PC-3 (cell line): ENCODE results near the gene SLC22A14. TPM values are rescaled to one million over a fixed set of nuclear protein-coding genes. Genes with fewer than 3 reads are reported as not detected.
"Not testable (repeated sequence)": the region's sequence is repeated elsewhere in the genome, so short reads cannot be mapped to it uniquely, and the experiment has no call there.

ENCODE experiments used
- ATAC-seq: fragments of 200-7000 bp; cut with Tn5 transposase; 2 replicates; pipeline ENCODE4 v1.9.1; 2020; ENCODE audit warnings: mild to moderate bottlenecking, moderate library complexity
- BruUV-seq: library from RNA; stranded (reverse); fragments of 400-500 nt; replicated peaks from 2 replicates; lab custom pipeline; 2021; lab: Mats Ljungman, UMichigan
- CTCF ChIA-PET: fragments of 300-600 bp; sonication (Branson Sonifier 250); formaldehyde crosslinking; loops from one replicate; lab custom pipeline; 2022; ENCODE audit warnings: antibody characterized with exemption; lab: Charles Lee
- POLR2A ChIA-PET: fragments of 300-600 bp; sonication (Branson Sonifier 250); formaldehyde crosslinking; loops from one replicate; lab custom pipeline; 2022; ENCODE audit warnings: antibody characterized with exemption; ENCODE audit not compliant: unreplicated experiment; lab: Charles Lee
- DNase-seq: peaks from one replicate; pipeline ENCODE4 v3.0.0-alpha.2; 2015
- H2AFZ ChIP-seq: fragments of 300-600 bp; sonication (generic); 2 replicates; pipeline ENCODE4 v1.6.0; 2016; ENCODE audit warnings: antibody characterized with exemption, low read length
- H3F3A ChIP-seq: fragments of 300-600 bp; sonication (generic); one replicate; pipeline ENCODE4 v1.6.0; 2017; ENCODE audit warnings: antibody characterized with exemption, low read length, control low read depth, mild to moderate bottlenecking; ENCODE audit not compliant: unreplicated experiment
- H3K27ac ChIP-seq: fragments of 300-600 bp; sonication (generic); 2 replicates; pipeline ENCODE4 v1.5.1; 2016; ENCODE audit warnings: mild to moderate bottlenecking, low read length
- H3K27me3 ChIP-seq: fragments of 300-600 bp; sonication (generic); 2 replicates; pipeline ENCODE4 v1.6.1; 2016; ENCODE audit warnings: low read length, mixed read lengths
- H3K36me3 ChIP-seq: fragments of 300-600 bp; sonication (generic); 2 replicates; pipeline ENCODE4 v1.6.1; 2016; ENCODE audit warnings: low read depth, mixed run types, low read length, mixed read lengths
- H3K4me1 ChIP-seq: fragments of 300-600 bp; sonication (generic); 2 replicates; pipeline ENCODE4 v1.5.1; 2016; ENCODE audit warnings: low read length; ENCODE audit not compliant: insufficient read depth
- H3K4me2 ChIP-seq: fragments of 300-600 bp; sonication (generic); 2 replicates; pipeline ENCODE4 v1.6.0; 2016; ENCODE audit warnings: low read length
- H3K4me3 ChIP-seq: fragments of 300-600 bp; sonication (generic); 2 replicates; pipeline ENCODE4 v1.5.1; 2016; ENCODE audit warnings: mild to moderate bottlenecking, low read length, mixed read lengths
- H3K79me2 ChIP-seq: fragments of 300-600 bp; sonication (generic); 2 replicates; pipeline ENCODE4 v1.6.1; 2017; ENCODE audit warnings: low read length, mixed read lengths
- H3K9ac ChIP-seq: fragments of 300-600 bp; sonication (generic); 2 replicates; pipeline ENCODE4 v1.6.0; 2016; ENCODE audit warnings: mild to moderate bottlenecking, low read length
- H3K9me2 ChIP-seq: fragments of 300-600 bp; sonication (generic); replicated peaks from 2 replicates; pipeline ENCODE4 v1.6.1; 2016; ENCODE audit warnings: mixed run types, low read length, mixed read lengths
- H3K9me3 ChIP-seq: fragments of 300-600 bp; sonication (generic); 2 replicates; pipeline ENCODE4 v1.6.1; 2016; ENCODE audit warnings: low read length, mixed read lengths
- H4K20me1 ChIP-seq: fragments of 300-600 bp; sonication (generic); 2 replicates; pipeline ENCODE4 v1.6.1; 2016; ENCODE audit warnings: low read length, mixed read lengths
- CTCF ChIP-seq: fragments of 300-600 bp; sonication (generic); conservative IDR thresholded peaks from 2 replicates; pipeline ENCODE4 v1.5.1; 2017; ENCODE audit warnings: antibody characterized with exemption, low read depth, mild to moderate bottlenecking, low read length
- EZH2 ChIP-seq: fragments of 300-600 bp; sonication (generic); IDR thresholded peaks from one replicate; pipeline ENCODE4 v1.6.1; 2017; ENCODE audit warnings: antibody characterized with exemption, mild to moderate bottlenecking, low read length; ENCODE audit not compliant: unreplicated experiment
- EZH2phosphoT487 ChIP-seq: fragments of 300-600 bp; sonication (generic); IDR thresholded peaks from 2 replicates; pipeline ENCODE4 v1.6.1; 2018; ENCODE audit warnings: mild to moderate bottlenecking, antibody characterized with exemption, low read length, borderline replicate concordance
- intact Hi-C: fragments of 100-400 bp; cut with micrococcal nuclease; formaldehyde crosslinking; loops from 2 replicates; pipeline ENCODE4 v1.9.0; 2023
- total RNA-seq: library from RNA; depleted of rRNA; stranded (reverse); fragments of >200 nt; gene quantifications from 2 replicates; pipeline ENCODE4 v1.2.3, GENCODE V29; 2014

SLC22A14 gene
- total RNA-seq, 1 experiment from 2014 or later = 0.07 TPM

DNA sequence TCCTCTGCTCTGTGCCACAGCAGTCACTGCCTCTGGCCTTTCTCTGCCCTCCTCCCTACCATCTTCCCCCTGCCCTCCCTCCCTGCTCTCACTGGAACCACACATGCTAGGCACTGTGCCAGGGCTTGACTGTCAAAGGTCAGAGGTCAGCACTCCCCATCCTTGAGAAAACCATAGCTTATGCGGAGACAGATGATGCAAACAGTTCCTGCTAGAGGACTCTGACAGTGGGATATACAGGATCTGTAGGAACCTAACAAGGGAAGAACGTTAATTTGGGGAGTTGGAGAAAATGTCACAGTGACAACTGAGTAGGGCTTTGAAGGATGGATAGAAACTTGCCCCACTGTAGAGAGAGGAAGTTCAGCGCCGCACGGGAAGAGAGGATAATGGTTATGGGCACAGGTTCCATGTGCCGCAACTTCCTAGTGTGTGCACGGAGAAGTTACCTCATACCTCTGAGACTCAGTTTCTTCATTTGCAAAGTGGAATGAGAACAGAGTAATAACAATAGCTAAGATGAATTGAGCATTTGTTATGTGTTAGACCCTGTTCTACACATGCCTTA, 35.2 kb downstream of the SLC22A14 start:
- no peak overlapping the region for H3K4me2 ChIP-seq
- intact Hi-C loops = no loop called here
- ChIA-PET CTCF (interaction anchor here (0.6 kb wide), 1 partner anchor 52 kb away, joined by 14 read pairs; the partner anchor contains the start of gene SLC22A13), POLR2A (no interaction called here)
- H3K36me3 ChIP-seq = no peaks in the 10 kb centered on the region
- H3K9ac ChIP-seq = no peak overlapping the region
- H3K9me3 ChIP-seq = no peaks in the 10 kb centered on the region
- H3K27ac ChIP-seq = no peak overlapping the region
- DNase-seq (peak; percentile 14), ATAC-seq (no peak)
- no peaks in the 10 kb centered on the region for H3F3A ChIP-seq
- no peak overlapping the region for H2AFZ ChIP-seq
- no peaks in the 10 kb centered on the region for H3K4me1 ChIP-seq
- H3K79me2 ChIP-seq = no peaks in the 10 kb centered on the region
- H3K4me3 ChIP-seq = no peak overlapping the region
- H4K20me1 ChIP-seq = no peaks in the 10 kb centered on the region
- H3K9me2 ChIP-seq = no peaks in the 10 kb centered on the region
- BruUV-seq = no TSS peak
- no peaks in the 10 kb centered on the region for H3K27me3 ChIP-seq
- TF ChIP-seq EZH2phosphoT487 (no peak), EZH2 (no peak), CTCF (no peak)

- no peak for ATAC-seq
Observed at GRCh38 chr3:38318766-38319671, 36.9 kb downstream of the SLC22A14 start.

DNA sequence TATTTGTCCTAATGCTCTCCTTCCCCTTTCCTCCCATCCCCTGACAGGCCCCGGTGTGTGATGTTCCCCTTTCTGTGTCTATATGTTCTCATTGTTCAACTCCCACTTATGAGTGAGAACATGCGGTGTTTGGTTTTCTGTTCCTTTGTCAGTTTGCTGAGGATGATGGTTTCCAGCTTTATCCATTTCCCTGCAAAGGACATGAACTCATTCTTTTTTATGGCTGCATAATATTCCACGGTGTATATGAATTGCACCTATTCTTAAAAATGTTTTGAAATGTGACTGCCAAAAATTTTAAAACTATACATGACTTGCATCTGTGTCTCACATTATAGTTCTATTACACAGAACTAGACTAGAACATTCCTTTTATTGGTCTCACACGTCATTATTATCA, 38.5 kb downstream of the SLC22A14 start:
- H3K9ac ChIP-seq, H3K4me1 ChIP-seq, POLR2A ChIA-PET, BruUV-seq, intact Hi-C loops, H3K4me3 ChIP-seq, H3K36me3 ChIP-seq, H3K9me2 ChIP-seq, H3K27ac ChIP-seq, H3F3A ChIP-seq, H3K4me2 ChIP-seq, CTCF ChIA-PET, ATAC-seq, DNase-seq, H2AFZ ChIP-seq, H3K27me3 ChIP-seq, H3K79me2 ChIP-seq, H3K9me3 ChIP-seq, H4K20me1 ChIP-seq: not testable (repeated sequence)

More at GRCh38 chr3:38318766-38319671, 36.9 kb downstream of the SLC22A14 start:
- H3K27me3 ChIP-seq = no peaks in the 10 kb centered on the region
- H3K27ac ChIP-seq = no peak overlapping the region
- intact Hi-C loops = no loop called here
- H3K79me2 ChIP-seq = no peaks in the 10 kb centered on the region
- no peaks in the 10 kb centered on the region for H3K9me2 ChIP-seq
- TF ChIP-seq EZH2phosphoT487 (no peak), CTCF (no peak), EZH2 (no peak)
- H3K4me3 ChIP-seq = no peak overlapping the region
- H3F3A ChIP-seq = no peaks in the 10 kb centered on the region
- H4K20me1 ChIP-seq = no peaks in the 10 kb centered on the region
- no peak overlapping the region for H2AFZ ChIP-seq
- ChIA-PET POLR2A (no interaction called here), CTCF (no interaction called here)
- no peak overlapping the region for H3K9ac ChIP-seq
- H3K36me3 ChIP-seq = no peaks in the 10 kb centered on the region
- no peaks in the 10 kb centered on the region for H3K9me3 ChIP-seq
- DNase-seq = no peak
- no peaks in the 10 kb centered on the region for H3K4me1 ChIP-seq
- no peak overlapping the region for H3K4me2 ChIP-seq
- no TSS peak for BruUV-seq
